Measurements from ENCODE around the gene PLEKHA8.

GRCh38 chr7:30003098-30003497 lies 25.1 kb upstream of the PLEKHA8 start:
- no peak for TF ChIP-seq CTCF (IDR thresholded peaks at IDR 0.05 in 4 of 5, conservative IDR thresholded peaks at IDR 0.05 in 1 of 5)
- TF ChIP-seq POLR2A (IDR thresholded peaks at IDR 0.05) = no peak
